Esophagus muscularis mucosa (tissue), 4 donors: ENCODE measurements around the gene NECTIN1.

Source experiments
- EP300 ChIP-seq: sonication (generic); formaldehyde crosslinking; IDR thresholded peaks from one replicate; pipeline ENCODE4 v1.6.1; 2017; ENCODE audit warnings: antibody characterized with exemption
- POLR2A ChIP-seq: fragments of 450-650 bp; IDR thresholded peaks from one replicate; pipeline ENCODE4 v1.6.1; 2017; ENCODE audit warnings: antibody characterized with exemption, moderate library complexity, mild to moderate bottlenecking, low read depth
- TF ChIP-seq, protein P1 (sequence below), 3 experiments: fragments of 200-600 bp in 2 of 3; fragments of 450-650 bp in 1 of 3; sonication (generic) in 2 of 3; IDR thresholded peaks; one replicate each; pipeline ENCODE4 v1.5.1; 2017 to 2019; ENCODE audit warnings: antibody characterized with exemption in 3 of 3, mild to moderate bottlenecking in 2 of 3, moderate library complexity in 1 of 3

DNA sequence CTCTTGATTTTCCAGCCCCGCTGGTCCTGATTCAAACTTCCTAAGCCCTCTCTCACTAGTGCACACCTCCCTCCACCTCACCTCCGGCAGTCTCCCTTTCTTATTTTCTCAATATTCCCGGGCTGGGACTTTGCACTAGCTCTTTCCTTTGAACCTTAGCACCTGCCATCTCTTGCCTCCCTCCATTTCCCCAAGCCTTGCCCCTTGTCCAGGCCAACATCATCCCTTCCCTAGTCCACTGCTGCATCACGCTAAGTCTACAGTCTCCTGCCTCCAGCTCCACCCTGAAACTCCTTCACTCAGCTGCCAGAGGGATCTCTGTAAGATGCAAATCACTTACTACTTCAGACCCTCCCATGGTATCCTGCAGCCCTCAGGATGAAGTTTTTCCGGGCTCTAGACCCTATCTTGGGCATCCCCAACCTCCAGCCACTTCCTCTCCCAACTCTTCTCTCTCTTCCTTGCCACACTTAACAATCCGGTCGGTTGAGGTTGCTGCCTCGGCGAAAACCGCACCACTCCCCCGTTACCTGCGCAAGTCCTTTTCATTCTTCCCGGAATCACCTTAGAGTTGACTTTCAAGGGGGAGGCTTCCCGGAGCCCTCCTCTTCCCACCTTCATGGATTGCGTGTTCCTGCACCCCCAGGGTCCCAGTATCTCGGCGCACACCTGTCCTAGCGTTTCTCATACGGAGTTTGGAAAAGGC, 42.7 kb downstream of the NECTIN1 start:
- TF ChIP-seq, protein P1, sequence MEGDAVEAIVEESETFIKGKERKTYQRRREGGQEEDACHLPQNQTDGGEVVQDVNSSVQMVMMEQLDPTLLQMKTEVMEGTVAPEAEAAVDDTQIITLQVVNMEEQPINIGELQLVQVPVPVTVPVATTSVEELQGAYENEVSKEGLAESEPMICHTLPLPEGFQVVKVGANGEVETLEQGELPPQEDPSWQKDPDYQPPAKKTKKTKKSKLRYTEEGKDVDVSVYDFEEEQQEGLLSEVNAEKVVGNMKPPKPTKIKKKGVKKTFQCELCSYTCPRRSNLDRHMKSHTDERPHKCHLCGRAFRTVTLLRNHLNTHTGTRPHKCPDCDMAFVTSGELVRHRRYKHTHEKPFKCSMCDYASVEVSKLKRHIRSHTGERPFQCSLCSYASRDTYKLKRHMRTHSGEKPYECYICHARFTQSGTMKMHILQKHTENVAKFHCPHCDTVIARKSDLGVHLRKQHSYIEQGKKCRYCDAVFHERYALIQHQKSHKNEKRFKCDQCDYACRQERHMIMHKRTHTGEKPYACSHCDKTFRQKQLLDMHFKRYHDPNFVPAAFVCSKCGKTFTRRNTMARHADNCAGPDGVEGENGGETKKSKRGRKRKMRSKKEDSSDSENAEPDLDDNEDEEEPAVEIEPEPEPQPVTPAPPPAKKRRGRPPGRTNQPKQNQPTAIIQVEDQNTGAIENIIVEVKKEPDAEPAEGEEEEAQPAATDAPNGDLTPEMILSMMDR (IDR thresholded peaks at IDR 0.05) = no peak
- no peak for TF ChIP-seq POLR2A
- no peak for TF ChIP-seq EP300
